DND-41 (cell line): ENCODE data around the gene MBP.
"Not testable (repeated sequence)": the region's sequence is repeated elsewhere in the genome, so short reads cannot be mapped to it uniquely, and the experiment has no call there.

ENCODE experiments used
- ATAC-seq: fragments of 200-7000 bp; cut with Tn5 transposase; 3 replicates; pipeline ENCODE4 v1.9.1; 2021; ENCODE audit warnings: low read depth; ENCODE audit not compliant: insufficient read depth
- DNase-seq: peaks from one replicate; pipeline ENCODE4 v3.0.0-alpha.2; 2020
- H2AFZ ChIP-seq: 2 replicates; pipeline ENCODE4 v1.6.0; 2012; ENCODE audit warnings: low read depth, low read length
- H3K27ac ChIP-seq: 2 replicates; pipeline ENCODE4 v1.5.1; 2012; ENCODE audit warnings: low read length, inconsistent platforms
- H3K27me3 ChIP-seq: fragments of 200-600 bp; sonication (generic); 2 replicates; pipeline ENCODE4 v1.6.0; 2012; ENCODE audit warnings: low read length, mild to moderate bottlenecking, inconsistent platforms; ENCODE audit not compliant: insufficient read depth, poor library complexity
- H3K36me3 ChIP-seq: 2 replicates; pipeline ENCODE4 v1.5.1; 2012; ENCODE audit warnings: low read length, inconsistent platforms; ENCODE audit not compliant: insufficient read depth
- H3K4me1 ChIP-seq: 2 replicates; pipeline ENCODE4 v1.5.1; 2012; ENCODE audit warnings: mild to moderate bottlenecking, low read length; ENCODE audit not compliant: insufficient read depth
- H3K4me2 ChIP-seq: 2 replicates; pipeline ENCODE4 v1.6.0; 2012; ENCODE audit warnings: mild to moderate bottlenecking, moderate library complexity, low read length, inconsistent platforms; ENCODE audit not compliant: insufficient read depth
- H3K4me3 ChIP-seq, 2 experiments: fragments of 200-600 bp in 1 of 2; shearing (Covaris generic) in 1 of 2; 2 replicates each; pipeline ENCODE4 v1.5.1; 2012 to 2016; ENCODE audit warnings: inconsistent platforms in 2 of 2, low read length in 2 of 2, mild to moderate bottlenecking in 2 of 2, low read depth in 1 of 2, moderate library complexity in 1 of 2
- H3K79me2 ChIP-seq: 2 replicates; pipeline ENCODE4 v1.6.0; 2012; ENCODE audit warnings: low read length, inconsistent platforms; ENCODE audit not compliant: insufficient read depth
- H3K9ac ChIP-seq: 2 replicates; pipeline ENCODE4 v1.6.0; 2012; ENCODE audit warnings: low read depth, mild to moderate bottlenecking, inconsistent platforms, low read length, moderate library complexity
- H3K9me3 ChIP-seq: 2 replicates; pipeline ENCODE4 v1.5.1; 2012; ENCODE audit warnings: low read length, moderate library complexity, mild to moderate bottlenecking, inconsistent platforms; ENCODE audit not compliant: insufficient read depth, severe bottlenecking
- H4K20me1 ChIP-seq: 2 replicates; pipeline ENCODE4 v1.6.0; 2012; ENCODE audit warnings: low read length; ENCODE audit not compliant: insufficient read depth
- EZH2 ChIP-seq: IDR thresholded peaks from 3 replicates; pipeline ENCODE4 v1.6.1; 2012; ENCODE audit warnings: borderline replicate concordance, low read depth, mild to moderate bottlenecking, moderate library complexity, low read length, inconsistent platforms; ENCODE audit not compliant: severe bottlenecking
- TF ChIP-seq, protein P1 (sequence below): IDR thresholded peaks from 2 replicates; pipeline ENCODE4 v1.5.1; 2012; ENCODE audit warnings: borderline replicate concordance, low read length, moderate library complexity, mild to moderate bottlenecking; ENCODE audit not compliant: poor library complexity, severe bottlenecking; ENCODE audit errors: extremely low read depth

The MBP gene

DNA sequence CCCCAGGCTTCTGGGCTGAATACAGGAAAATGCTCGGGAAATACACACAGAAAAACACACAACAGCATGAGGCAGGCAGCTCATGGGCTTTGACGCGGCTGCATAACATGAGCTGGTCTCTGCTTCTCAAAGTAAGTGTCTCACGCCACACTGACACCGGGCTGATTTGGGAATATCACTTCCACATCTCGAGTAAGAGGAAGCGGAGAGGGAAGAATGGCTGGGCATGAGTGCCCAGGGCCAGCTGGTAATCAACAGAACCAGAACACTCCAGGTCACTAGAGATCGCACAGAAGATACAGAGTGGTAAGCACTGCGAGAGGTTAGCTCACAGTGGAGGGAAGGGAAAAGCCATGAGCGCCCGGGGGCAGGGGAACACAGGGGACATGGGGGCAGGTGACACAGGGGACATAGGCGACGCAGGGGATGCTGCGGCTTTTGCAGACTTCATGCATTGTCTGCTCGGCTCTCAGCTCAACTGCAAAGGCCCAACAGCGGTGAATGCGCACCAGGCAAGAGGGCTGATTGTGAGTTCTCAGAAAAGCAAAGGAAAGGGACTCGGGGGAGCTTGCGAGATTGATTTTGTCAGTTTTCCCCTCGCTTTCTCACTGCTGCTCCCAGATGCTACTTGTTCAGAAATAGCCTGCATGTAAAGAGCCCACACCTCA is 141.4 kb downstream of the MBP start:
- no peak overlapping the region for H3K4me3 ChIP-seq
- no peaks in the 10 kb centered on the region for H4K20me1 ChIP-seq
- H3K4me1 ChIP-seq, result no peaks in the 10 kb centered on the region
- DNase-seq, result no peak
- TF ChIP-seq, protein P1, sequence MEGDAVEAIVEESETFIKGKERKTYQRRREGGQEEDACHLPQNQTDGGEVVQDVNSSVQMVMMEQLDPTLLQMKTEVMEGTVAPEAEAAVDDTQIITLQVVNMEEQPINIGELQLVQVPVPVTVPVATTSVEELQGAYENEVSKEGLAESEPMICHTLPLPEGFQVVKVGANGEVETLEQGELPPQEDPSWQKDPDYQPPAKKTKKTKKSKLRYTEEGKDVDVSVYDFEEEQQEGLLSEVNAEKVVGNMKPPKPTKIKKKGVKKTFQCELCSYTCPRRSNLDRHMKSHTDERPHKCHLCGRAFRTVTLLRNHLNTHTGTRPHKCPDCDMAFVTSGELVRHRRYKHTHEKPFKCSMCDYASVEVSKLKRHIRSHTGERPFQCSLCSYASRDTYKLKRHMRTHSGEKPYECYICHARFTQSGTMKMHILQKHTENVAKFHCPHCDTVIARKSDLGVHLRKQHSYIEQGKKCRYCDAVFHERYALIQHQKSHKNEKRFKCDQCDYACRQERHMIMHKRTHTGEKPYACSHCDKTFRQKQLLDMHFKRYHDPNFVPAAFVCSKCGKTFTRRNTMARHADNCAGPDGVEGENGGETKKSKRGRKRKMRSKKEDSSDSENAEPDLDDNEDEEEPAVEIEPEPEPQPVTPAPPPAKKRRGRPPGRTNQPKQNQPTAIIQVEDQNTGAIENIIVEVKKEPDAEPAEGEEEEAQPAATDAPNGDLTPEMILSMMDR, result no peak
- TF ChIP-seq EZH2, result no peak
- H2AFZ ChIP-seq, result no peak overlapping the region
- H3K4me2 ChIP-seq, result no peak overlapping the region
- ATAC-seq, result 0 out of 3 replicates have a peak, but pooled peaks have one; percentile 29
- no peaks in the 10 kb centered on the region for H3K36me3 ChIP-seq
- no peaks in the 10 kb centered on the region for H3K9me3 ChIP-seq
- no peak overlapping the region for H3K27ac ChIP-seq
- H3K27me3 ChIP-seq, result no peaks in the 10 kb centered on the region
- no peaks in the 10 kb centered on the region for H3K79me2 ChIP-seq
- H3K9ac ChIP-seq, result no peak overlapping the region

DNA sequence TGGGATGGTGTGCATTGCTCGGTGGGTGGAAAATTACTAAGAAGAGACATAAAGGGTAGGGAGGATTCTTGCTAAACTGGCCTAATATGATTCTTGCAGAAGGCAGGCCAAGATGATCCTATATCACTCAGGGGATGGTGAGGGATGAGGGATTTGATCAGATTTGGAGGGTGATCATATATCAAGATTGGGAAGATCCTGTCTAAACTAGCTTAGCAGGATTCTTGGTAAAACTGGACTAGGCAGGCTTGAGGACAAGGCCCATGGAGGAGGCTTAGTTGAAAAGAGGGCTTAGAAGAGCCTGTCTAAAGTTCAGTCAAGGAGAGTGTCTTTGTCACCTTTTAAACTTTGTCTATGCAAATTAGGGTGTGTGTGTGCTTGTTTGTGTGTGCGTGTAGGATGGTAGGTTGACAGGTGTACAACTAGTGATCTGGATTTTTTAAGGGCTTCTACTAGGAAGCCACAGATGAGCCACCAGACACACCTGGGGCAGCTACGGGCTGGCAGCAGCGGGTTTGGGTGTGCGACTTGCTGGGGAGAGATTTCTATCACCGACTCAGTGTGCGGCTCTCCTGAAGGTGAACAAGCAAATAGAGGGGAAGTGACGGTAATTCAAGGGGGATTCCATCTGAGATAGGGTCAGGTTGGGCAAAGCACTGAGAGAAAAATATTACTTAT is 142.1 kb downstream of the MBP start:
- not testable (repeated sequence) for H3K27me3 ChIP-seq, H3K4me2 ChIP-seq, H3K79me2 ChIP-seq, H4K20me1 ChIP-seq, H3K4me3 ChIP-seq, DNase-seq, ATAC-seq, H3K36me3 ChIP-seq, H3K4me1 ChIP-seq, H3K9me3 ChIP-seq, H3K27ac ChIP-seq, H2AFZ ChIP-seq, H3K9ac ChIP-seq

DNA sequence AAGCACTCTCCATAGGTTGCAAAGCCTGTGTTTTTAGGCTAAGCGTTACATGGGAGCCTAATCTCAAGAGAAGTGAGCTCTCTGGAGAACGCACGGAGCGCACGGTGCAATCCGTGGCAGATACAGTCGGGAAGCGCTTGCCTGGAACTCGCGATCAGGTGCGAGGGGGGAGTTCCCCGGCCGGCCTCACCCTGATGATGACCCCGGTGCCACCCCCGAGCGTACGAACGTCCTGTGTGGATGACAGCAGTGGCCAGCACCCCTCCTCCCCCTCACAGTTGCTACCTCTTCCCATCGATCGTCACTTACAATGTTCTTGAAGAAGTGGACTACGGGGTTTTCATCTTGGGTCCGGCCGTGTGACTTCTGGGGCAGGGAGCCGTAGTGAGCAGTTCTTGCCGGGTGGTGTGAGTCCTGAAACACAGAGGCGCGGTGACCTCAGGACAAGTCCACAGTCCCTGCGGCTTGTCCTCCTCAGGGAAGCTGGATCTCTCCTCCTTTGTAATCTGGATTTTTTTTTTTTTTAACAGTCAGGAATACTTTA is 142.9 kb downstream of the MBP start:
- Histone ChIP-seq H3K27me3 (no peaks in the 10 kb centered on the region), H4K20me1 (no peaks in the 10 kb centered on the region), H3K9me3 (no peaks in the 10 kb centered on the region), H3K4me3 (no peak overlapping the region), H3K27ac (no peak overlapping the region), H3K36me3 (no peaks in the 10 kb centered on the region), H3K4me1 (no peaks in the 10 kb centered on the region), H3K9ac (no peak overlapping the region), H2AFZ (no peak overlapping the region), H3K4me2 (no peak overlapping the region), H3K79me2 (no peaks in the 10 kb centered on the region)
- DNase-seq (no peak), ATAC-seq (no peak)
- TF ChIP-seq, protein P1, result no peak
- no peak for TF ChIP-seq EZH2
